ENCODE data around the gene FXYD6.

FXYD6 gene

GRCh38 chr11:117808784-117809183, 67.7 kb downstream of the FXYD6 start:
- H3K4me3 ChIP-seq (replicated peaks; ENCODE audit: low read depth, low read length): no peak overlapping the region
- no peak for TF ChIP-seq CTCF (IDR thresholded peaks at IDR 0.05; ENCODE audit: low read length, missing control alignments)
- DNase-seq (ENCODE audit: low read depth): no peak

- TF ChIP-seq CTCF (IDR thresholded peaks at IDR 0.05; ENCODE audit: low read length, missing control alignments): peak; percentile 90
- peak; percentile 71 for DNase-seq (ENCODE audit: low read depth)
- H3K4me3 ChIP-seq (replicated peaks; ENCODE audit: low read depth, low read length): no peak overlapping the region
These were observed 68.8 kb downstream of the FXYD6 start for GRCh38 chr11:117807482-117808327.

GRCh38 chr11:117806846-117807245, 69.6 kb downstream of the FXYD6 start:
- no peak overlapping the region for H3K4me3 ChIP-seq (replicated peaks; ENCODE audit: low read depth, low read length)
- TF ChIP-seq CTCF (IDR thresholded peaks at IDR 0.05; ENCODE audit: low read length, missing control alignments): no peak

GRCh38 chr11:117805045-117805444, 71.4 kb downstream of the FXYD6 start:
- no peak for TF ChIP-seq CTCF (IDR thresholded peaks at IDR 0.05; ENCODE audit: low read length, missing control alignments)
- no peak for DNase-seq (ENCODE audit: low read depth)
- no peak overlapping the region for H3K4me3 ChIP-seq (replicated peaks; ENCODE audit: low read depth, low read length)

More at GRCh38 chr11:117806846-117807245, 69.6 kb downstream of the FXYD6 start:
- DNase-seq (ENCODE audit: low read depth): no peak

GRCh38 chr11:117803896-117804295, 72.6 kb downstream of the FXYD6 start:
- DNase-seq (ENCODE audit: low read depth): no peak
- no peak for TF ChIP-seq CTCF (IDR thresholded peaks at IDR 0.05; ENCODE audit: low read length, missing control alignments)
- no peak overlapping the region for H3K4me3 ChIP-seq (replicated peaks; ENCODE audit: low read depth, low read length)

GRCh38 chr11:117799634-117800033, 76.8 kb downstream of the FXYD6 start:
- TF ChIP-seq CTCF (IDR thresholded peaks at IDR 0.05; ENCODE audit: low read length, missing control alignments): no peak
- no peak for DNase-seq (ENCODE audit: low read depth)
- H3K4me3 ChIP-seq (replicated peaks; ENCODE audit: low read depth, low read length): no peak overlapping the region
